PFSK-1 (cell line): ENCODE results near the gene SMIM31.

Experiments
- POLR2AphosphoS5 ChIP-seq: IDR thresholded peaks from 2 replicates; pipeline ENCODE4 v1.6.1; 2012; ENCODE audit warnings: low read depth, mild to moderate bottlenecking, control low read depth, low read length, moderate library complexity
- SIN3A ChIP-seq: IDR thresholded peaks from 2 replicates; pipeline ENCODE4 v1.6.1; 2012; ENCODE audit warnings: mild to moderate bottlenecking, low read length, moderate library complexity, borderline replicate concordance; ENCODE audit not compliant: insufficient read depth
- TF ChIP-seq, protein P1 (sequence below), 2 experiments: IDR thresholded peaks; 2 replicates each; pipeline versions ENCODE4 v1.6.1 to v1.8.0; 2011 to 2012; ENCODE audit warnings: low read depth in 2 of 2, low read length in 2 of 2, control low read depth in 1 of 2, inconsistent platforms in 1 of 2, mild to moderate bottlenecking in 1 of 2, moderate library complexity in 1 of 2; ENCODE audit not compliant: insufficient read depth in 1 of 2

GRCh38 chr4:164807611-164808010, 53.7 kb downstream of the SMIM31 start:
- TF ChIP-seq, protein P1, sequence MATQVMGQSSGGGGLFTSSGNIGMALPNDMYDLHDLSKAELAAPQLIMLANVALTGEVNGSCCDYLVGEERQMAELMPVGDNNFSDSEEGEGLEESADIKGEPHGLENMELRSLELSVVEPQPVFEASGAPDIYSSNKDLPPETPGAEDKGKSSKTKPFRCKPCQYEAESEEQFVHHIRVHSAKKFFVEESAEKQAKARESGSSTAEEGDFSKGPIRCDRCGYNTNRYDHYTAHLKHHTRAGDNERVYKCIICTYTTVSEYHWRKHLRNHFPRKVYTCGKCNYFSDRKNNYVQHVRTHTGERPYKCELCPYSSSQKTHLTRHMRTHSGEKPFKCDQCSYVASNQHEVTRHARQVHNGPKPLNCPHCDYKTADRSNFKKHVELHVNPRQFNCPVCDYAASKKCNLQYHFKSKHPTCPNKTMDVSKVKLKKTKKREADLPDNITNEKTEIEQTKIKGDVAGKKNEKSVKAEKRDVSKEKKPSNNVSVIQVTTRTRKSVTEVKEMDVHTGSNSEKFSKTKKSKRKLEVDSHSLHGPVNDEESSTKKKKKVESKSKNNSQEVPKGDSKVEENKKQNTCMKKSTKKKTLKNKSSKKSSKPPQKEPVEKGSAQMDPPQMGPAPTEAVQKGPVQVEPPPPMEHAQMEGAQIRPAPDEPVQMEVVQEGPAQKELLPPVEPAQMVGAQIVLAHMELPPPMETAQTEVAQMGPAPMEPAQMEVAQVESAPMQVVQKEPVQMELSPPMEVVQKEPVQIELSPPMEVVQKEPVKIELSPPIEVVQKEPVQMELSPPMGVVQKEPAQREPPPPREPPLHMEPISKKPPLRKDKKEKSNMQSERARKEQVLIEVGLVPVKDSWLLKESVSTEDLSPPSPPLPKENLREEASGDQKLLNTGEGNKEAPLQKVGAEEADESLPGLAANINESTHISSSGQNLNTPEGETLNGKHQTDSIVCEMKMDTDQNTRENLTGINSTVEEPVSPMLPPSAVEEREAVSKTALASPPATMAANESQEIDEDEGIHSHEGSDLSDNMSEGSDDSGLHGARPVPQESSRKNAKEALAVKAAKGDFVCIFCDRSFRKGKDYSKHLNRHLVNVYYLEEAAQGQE (IDR thresholded peaks at IDR 0.05; ENCODE audit: insufficient read depth in 1 of 2, low read depth in 2 of 2, low read length in 2 of 2), result no peak
- TF ChIP-seq SIN3A (no peak), POLR2AphosphoS5 (no peak)
